ENCODE results near the gene ATP6AP1.

DNA sequence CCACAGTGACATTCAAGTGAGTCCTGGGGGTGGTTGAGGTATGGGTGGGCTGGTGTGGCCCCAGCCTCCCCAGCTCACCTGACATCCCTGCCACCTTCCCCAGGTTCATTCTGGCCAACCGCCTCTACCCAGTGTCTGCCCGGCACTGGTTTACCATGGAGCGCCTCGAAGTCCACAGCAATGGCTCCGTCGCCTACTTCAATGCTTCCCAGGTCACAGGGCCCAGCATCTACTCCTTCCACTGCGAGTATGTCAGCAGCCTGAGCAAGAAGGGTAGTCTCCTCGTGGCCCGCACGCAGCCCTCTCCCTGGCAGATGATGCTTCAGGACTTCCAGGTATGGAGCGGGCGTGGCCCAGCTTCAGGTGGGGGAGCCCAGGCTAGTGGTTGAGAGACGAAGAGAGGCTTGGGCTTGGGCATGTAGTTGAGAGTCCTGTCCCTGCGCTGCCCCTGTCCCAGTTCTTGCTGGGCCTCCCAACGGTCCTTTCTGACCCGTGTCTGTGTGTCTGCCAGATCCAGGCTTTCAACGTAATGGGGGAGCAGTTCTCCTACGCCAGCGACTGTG lies 6.8 kb downstream of the ATP6AP1 start:
- TF ChIP-seq, protein P1, sequence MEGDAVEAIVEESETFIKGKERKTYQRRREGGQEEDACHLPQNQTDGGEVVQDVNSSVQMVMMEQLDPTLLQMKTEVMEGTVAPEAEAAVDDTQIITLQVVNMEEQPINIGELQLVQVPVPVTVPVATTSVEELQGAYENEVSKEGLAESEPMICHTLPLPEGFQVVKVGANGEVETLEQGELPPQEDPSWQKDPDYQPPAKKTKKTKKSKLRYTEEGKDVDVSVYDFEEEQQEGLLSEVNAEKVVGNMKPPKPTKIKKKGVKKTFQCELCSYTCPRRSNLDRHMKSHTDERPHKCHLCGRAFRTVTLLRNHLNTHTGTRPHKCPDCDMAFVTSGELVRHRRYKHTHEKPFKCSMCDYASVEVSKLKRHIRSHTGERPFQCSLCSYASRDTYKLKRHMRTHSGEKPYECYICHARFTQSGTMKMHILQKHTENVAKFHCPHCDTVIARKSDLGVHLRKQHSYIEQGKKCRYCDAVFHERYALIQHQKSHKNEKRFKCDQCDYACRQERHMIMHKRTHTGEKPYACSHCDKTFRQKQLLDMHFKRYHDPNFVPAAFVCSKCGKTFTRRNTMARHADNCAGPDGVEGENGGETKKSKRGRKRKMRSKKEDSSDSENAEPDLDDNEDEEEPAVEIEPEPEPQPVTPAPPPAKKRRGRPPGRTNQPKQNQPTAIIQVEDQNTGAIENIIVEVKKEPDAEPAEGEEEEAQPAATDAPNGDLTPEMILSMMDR (IDR thresholded peaks at IDR 0.05 in 8 of 11, conservative IDR thresholded peaks at IDR 0.05 in 3 of 11): no peak
- TF ChIP-seq POLR2AphosphoS5 (IDR thresholded peaks at IDR 0.05) (peak in 1 of 3 donors; percentile 31), POLR2A (IDR thresholded peaks at IDR 0.05) (no peak)
